GM18858 (cell line): ENCODE data around the gene CTNNA3.
A peak's percentile ranks its signal among the peaks of the same experiment; 100 is the strongest.
"Not testable (repeated sequence)": the region's sequence is repeated elsewhere in the genome, so short reads cannot be mapped to it uniquely, and the experiment has no call there.

Source experiments
- ATAC-seq: cut with Tn5 transposase; IDR thresholded peaks from one replicate; pipeline ENCODE4 v1.9.1; 2021; ENCODE audit not compliant: unreplicated experiment

The CTNNA3 gene

GRCh38 chr10:67519434-67519833 lies 176.6 kb downstream of the CTNNA3 start:
- ATAC-seq: no peak

GRCh38 chr10:67518756-67519155 lies 177.2 kb downstream of the CTNNA3 start:
- ATAC-seq: no peak

GRCh38 chr10:67518043-67518442 lies 178.0 kb downstream of the CTNNA3 start:
- no peak for ATAC-seq

- no peak for ATAC-seq
Observed at GRCh38 chr10:67506757-67507091, 189.3 kb downstream of the CTNNA3 start.

GRCh38 chr10:67506083-67506756 lies 189.8 kb downstream of the CTNNA3 start:
- no peak for ATAC-seq

GRCh38 chr10:67492317-67493019 lies 203.5 kb downstream of the CTNNA3 start:
- ATAC-seq: no peak

GRCh38 chr10:67487906-67488619 lies 207.9 kb downstream of the CTNNA3 start:
- ATAC-seq: no peak

- ATAC-seq: peak; percentile 50
Observed at GRCh38 chr10:67487199-67487598, 208.8 kb downstream of the CTNNA3 start.

GRCh38 chr10:67477868-67478267 lies 218.1 kb downstream of the CTNNA3 start:
- no peak for ATAC-seq

GRCh38 chr10:67476201-67476600 lies 219.8 kb downstream of the CTNNA3 start:
- ATAC-seq: no peak

GRCh38 chr10:67473850-67474633 lies 222.0 kb downstream of the CTNNA3 start:
- no peak for ATAC-seq

- ATAC-seq: no peak
Observed at GRCh38 chr10:67471022-67471421, 225.0 kb downstream of the CTNNA3 start.

- no peak for ATAC-seq
Observed at GRCh38 chr10:67464278-67464677, 231.7 kb downstream of the CTNNA3 start.

- no peak for ATAC-seq
Observed at GRCh38 chr10:67452892-67453291, 243.1 kb downstream of the CTNNA3 start.

- ATAC-seq: no peak
Observed at GRCh38 chr10:67438605-67439304, 257.2 kb downstream of the CTNNA3 start.

- no peak for ATAC-seq
Observed at GRCh38 chr10:67433276-67433675, 262.7 kb downstream of the CTNNA3 start.

- no peak for ATAC-seq
Observed at GRCh38 chr10:67402620-67403019, 293.4 kb downstream of the CTNNA3 start.

GRCh38 chr10:67401711-67402110 lies 294.3 kb downstream of the CTNNA3 start:
- ATAC-seq: no peak

- not testable (repeated sequence) for ATAC-seq
Observed at GRCh38 chr10:67386841-67387533, 309.0 kb downstream of the CTNNA3 start.

- no peak for ATAC-seq
Observed at GRCh38 chr10:67386260-67386659, 309.7 kb downstream of the CTNNA3 start.
